LNCaP clone FGC (cell line): ENCODE data around the gene TREML4.

ENCODE experiments used
- DNase-seq: peaks from one replicate; pipeline ENCODE4 v3.0.0-alpha.2; 2011; ENCODE audit warnings: low read depth
- H3K4me3 ChIP-seq: 2 replicates; pipeline ENCODE4 v1.5.1; 2011; ENCODE audit warnings: mild to moderate bottlenecking, low read depth, low read length, control low read depth
- CTCF ChIP-seq: IDR thresholded peaks from 2 replicates; pipeline ENCODE4 v1.5.1; 2012; ENCODE audit warnings: mild to moderate bottlenecking; ENCODE audit not compliant: control insufficient read depth, insufficient read depth; ENCODE audit errors: extremely low read depth

The TREML4 gene

GRCh38 chr6:41204156-41204555 lies 24.0 kb upstream of the TREML4 start:
- DNase-seq = no peak
- no peak overlapping the region for H3K4me3 ChIP-seq
- TF ChIP-seq CTCF = no peak

GRCh38 chr6:41208439-41209106 lies 19.6 kb upstream of the TREML4 start:
- TF ChIP-seq CTCF = no peak
- no peak overlapping the region for H3K4me3 ChIP-seq
- DNase-seq = no peak

GRCh38 chr6:41209547-41210320 lies 18.4 kb upstream of the TREML4 start:
- no peak for TF ChIP-seq CTCF
- no peak for DNase-seq
- no peak overlapping the region for H3K4me3 ChIP-seq

- TF ChIP-seq CTCF = no peak
- no peak for DNase-seq
- H3K4me3 ChIP-seq = no peak overlapping the region
Observed at GRCh38 chr6:41214559-41215238, 13.4 kb upstream of the TREML4 start.

GRCh38 chr6:41215777-41216176 lies 12.4 kb upstream of the TREML4 start:
- DNase-seq = no peak
- no peak for TF ChIP-seq CTCF

GRCh38 chr6:41216616-41217015 lies 11.5 kb upstream of the TREML4 start:
- TF ChIP-seq CTCF = no peak
- DNase-seq = no peak
- no peak overlapping the region for H3K4me3 ChIP-seq

More at GRCh38 chr6:41215777-41216176, 12.4 kb upstream of the TREML4 start:
- H3K4me3 ChIP-seq = no peak overlapping the region
